GM12872 (cell line): ENCODE data around the gene RNF144B.

Experiments
- TF ChIP-seq, protein P1 (sequence below): IDR thresholded peaks from 3 replicates; pipeline ENCODE4 v1.5.1; 2011; ENCODE audit warnings: low read depth, mild to moderate bottlenecking, low read length, moderate library complexity; ENCODE audit not compliant: insufficient read depth

The RNF144B gene

DNA sequence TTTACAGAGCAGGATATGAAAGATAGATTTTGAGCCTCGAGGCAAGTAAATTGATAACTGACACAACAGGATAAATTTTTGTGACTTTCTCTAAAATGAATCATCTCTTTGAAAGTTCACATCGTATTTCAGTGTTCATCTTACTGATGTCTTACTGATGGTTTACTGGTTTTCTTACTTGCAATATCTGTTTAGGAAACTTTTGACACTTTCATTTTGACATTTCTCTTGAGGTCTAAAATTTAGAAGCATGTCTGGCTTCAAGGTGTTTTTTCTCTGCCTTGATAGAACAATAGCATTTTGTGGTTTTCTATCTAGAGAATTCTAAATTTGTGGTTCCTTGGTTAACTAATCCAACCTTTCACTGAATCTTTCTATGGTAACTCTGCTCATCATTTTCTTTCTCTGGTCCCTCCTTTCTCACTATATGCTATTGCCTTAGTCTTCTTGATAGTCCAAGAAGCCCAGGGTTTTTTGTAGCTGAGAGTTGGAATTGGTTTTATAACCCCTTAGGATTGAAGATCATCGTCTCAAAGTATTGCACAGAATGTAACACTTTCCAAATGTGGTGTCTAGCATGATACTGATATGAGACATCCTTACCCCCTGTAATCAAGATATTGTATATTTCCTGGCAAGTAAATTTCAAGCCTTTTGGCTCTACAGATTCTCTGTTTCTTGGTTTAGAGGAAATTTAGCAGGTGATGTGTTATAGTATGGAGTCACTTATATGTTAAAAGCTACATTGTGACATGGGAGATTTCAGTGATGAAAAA is 98.7 kb downstream of the RNF144B start:
- TF ChIP-seq, protein P1, sequence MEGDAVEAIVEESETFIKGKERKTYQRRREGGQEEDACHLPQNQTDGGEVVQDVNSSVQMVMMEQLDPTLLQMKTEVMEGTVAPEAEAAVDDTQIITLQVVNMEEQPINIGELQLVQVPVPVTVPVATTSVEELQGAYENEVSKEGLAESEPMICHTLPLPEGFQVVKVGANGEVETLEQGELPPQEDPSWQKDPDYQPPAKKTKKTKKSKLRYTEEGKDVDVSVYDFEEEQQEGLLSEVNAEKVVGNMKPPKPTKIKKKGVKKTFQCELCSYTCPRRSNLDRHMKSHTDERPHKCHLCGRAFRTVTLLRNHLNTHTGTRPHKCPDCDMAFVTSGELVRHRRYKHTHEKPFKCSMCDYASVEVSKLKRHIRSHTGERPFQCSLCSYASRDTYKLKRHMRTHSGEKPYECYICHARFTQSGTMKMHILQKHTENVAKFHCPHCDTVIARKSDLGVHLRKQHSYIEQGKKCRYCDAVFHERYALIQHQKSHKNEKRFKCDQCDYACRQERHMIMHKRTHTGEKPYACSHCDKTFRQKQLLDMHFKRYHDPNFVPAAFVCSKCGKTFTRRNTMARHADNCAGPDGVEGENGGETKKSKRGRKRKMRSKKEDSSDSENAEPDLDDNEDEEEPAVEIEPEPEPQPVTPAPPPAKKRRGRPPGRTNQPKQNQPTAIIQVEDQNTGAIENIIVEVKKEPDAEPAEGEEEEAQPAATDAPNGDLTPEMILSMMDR, result no peak

DNA sequence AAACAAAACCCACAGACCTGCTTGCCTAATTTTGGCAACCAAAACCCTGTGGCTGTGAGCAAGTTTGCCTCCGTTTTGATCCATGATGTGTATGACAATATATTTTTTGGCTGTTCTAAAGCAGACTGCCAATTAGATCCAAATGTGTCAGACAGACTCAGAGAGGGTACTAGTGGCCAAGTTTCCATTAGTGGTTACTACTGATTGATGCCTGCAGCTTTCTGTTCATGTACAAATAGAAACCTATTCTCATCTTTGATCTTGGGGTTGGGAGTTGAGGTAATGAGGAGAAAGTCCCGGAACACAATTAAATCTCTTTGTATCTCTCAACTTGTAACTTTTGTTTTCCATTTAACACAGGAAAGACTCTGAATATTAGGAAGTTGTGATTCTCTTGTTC is 100.9 kb downstream of the RNF144B start:
- TF ChIP-seq, protein P1, result no peak

DNA sequence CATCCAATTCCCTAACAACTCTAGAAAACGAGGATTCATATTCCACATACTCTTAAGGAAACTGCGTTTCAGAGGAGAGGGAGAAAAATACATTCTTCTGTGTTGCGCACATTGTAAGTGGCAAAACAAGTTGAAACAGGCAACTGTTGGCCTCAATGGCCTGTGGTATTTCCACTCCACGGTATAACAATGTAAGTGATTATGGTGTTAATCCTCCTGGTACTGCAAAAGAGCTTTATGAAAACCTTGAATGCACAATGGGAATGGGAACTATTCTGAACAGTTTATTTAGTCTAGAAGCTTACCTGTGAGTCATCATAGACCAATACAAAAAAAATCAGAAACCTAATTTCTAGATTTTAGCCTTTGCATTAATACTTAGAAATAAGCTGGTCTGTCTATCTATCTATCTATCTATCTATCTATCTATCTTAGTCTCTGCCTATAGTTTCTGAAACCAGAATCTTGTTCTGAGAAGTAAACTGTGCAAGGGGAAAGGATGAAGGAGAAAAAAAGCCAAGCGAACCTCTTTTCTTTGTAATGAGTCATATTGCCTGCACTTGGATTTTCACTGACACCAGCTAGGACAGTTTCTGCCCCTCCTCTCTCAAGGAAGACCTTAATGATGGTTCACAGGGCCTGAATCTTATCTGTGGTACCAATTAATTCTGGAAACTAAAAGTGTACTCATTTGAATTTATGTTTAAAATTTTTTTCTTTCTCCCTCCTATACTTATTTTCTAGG is 101.5 kb downstream of the RNF144B start:
- TF ChIP-seq, protein P1, result no peak

DNA sequence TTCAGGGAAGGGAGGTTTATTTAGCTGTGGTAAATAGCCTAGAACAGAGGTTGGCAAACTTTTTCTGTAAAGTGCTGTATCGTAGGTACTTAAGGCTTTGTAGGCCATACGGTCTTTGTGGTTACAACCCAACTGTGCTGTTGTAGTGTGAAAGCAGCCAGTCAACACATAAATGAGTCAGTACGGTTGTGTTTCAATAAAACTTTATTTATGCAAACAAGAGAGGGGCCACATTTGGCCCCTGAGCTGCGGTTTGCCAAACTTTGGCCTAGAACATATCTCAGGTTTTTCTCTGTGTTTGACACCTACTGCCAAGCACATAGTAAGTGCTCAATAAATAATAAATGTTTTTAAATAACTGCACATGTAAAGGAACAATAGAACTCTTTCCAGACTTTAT is 102.2 kb downstream of the RNF144B start:
- TF ChIP-seq, protein P1, result no peak

DNA sequence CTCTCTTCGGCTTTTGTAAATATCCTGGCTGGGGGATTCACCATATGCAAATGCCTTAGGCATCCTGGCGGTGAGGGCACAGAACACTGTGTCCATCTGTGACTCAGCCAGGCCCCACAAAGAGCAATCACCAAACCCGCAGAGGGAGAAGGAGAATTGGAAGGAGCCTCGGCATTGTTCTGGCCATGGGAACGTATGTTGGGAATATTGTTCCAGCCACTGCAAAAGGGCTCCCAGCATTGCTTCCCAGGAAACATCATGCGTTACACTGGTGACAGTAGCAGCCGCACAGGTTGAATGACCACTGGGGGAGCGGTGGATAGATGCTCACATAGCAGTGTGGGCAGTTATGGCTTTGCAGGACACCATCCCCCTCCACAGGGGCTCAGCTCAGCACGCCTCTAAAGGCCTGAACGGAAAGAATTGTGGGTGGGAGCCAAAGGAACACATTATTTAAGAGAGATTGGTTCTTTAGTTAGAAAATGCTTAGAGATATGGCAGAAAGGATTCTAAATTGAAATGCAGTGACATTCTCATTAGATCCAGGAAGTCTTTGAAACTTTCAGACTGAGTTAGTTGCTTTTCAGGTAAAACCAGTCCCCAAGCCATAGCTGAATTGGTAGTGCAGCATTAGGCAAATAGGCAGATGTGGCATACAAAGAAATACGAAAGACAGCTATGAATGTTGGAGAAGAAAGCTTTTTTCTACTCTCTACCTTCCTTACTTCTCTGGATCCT is 104.3 kb downstream of the RNF144B start:
- TF ChIP-seq, protein P1, result no peak

DNA sequence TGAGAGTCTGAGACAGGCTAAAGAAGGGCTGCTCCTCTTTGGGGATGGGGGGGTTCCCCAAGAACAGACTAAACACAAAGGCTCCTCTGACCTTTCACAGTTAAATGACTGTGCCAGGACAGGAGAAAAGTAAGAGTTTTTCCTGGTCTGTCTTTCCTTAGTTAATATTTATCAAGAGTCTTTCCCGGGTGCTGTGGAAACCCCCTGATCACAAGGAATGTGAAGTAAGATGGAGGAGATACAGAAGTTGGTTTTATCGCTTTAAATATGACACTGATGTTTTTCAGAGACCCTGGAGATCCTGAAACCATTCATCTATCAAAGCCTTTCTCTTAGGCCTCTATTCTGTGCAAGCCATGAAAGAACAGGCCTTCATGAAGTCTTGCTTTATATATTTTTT is 105.8 kb downstream of the RNF144B start:
- TF ChIP-seq, protein P1, result no peak

DNA sequence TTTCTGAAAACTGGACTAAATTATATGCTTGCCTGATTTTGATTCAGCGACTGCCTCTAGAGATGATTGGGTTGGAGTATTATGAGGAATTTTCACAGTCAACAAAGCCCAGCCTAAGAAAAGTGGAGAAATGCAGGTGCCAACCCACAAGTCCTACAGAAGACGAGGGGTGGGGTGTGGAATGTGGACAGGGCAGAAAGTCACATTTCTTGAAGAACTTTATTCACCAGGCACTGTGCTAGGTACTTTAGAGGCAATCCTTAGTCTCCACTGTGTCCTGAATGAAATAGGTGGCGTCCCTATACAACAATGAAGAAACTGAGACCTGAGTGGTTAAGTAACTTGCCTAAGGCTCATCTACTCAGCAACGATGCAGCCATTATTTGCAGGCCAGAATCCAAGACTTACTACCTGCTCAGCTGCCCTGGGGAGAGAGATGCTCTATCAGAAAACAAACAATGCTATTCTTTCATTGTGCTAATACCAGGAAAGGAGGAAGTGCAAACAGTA is 106.3 kb downstream of the RNF144B start:
- TF ChIP-seq, protein P1, result no peak
